ENCODE measurements around the gene PGM5. TPM values are rescaled to one million over a fixed set of nuclear protein-coding genes. Genes with fewer than 3 reads are reported as not detected.

PGM5 gene
- total and polyA plus RNA-seq, 2 experiments from 2014 or later: not detected

- TF ChIP-seq ZNF462 (CRISPR knock-in tag; IDR thresholded peaks at IDR 0.05): no peak
- no peak for TF ChIP-seq POLR2AphosphoS5 (IDR thresholded peaks at IDR 0.05; ENCODE audit: low read depth)
Observed at GRCh38 chr9:68493541-68493940, 137.1 kb downstream of the PGM5 start (continued).

- DNase-seq (ENCODE audit: low spot score): no peak
- H4K20me1 ChIP-seq (replicated peaks; ENCODE audit: insufficient read depth): no peaks in the 10 kb centered on the region
- Mint-ChIP-seq H3K4me3 (no peak overlapping the region), H3K4me1 (no peaks in the 10 kb centered on the region), H3K36me3 (ENCODE audit: low read depth) (no peaks in the 10 kb centered on the region), H3K27ac (no peak overlapping the region), H3K27me3 (ENCODE audit: insufficient read depth, low read depth, poor library complexity) (peaks cover 14% of the 10 kb centered on the region), H3K9me3 (no peaks in the 10 kb centered on the region)
- no peak overlapping the region for H2AFZ ChIP-seq
- H3K4me3 ChIP-seq: no peak overlapping the region
- no peak overlapping the region for H3K4me2 ChIP-seq
- no peak overlapping the region for H3K27ac ChIP-seq (ENCODE audit: low read depth)
- ATAC-seq: no peak
- H3K79me2 ChIP-seq (replicated peaks; ENCODE audit: insufficient read depth): no peaks in the 10 kb centered on the region
- no peaks in the 10 kb centered on the region for H3F3A ChIP-seq (replicated peaks; ENCODE audit: low read depth)
- H3K36me3 ChIP-seq (ENCODE audit: insufficient read depth): no peaks in the 10 kb centered on the region
- H3K4me1 ChIP-seq (ENCODE audit: insufficient read depth): no peaks in the 10 kb centered on the region
- peaks cover 79% of the 10 kb centered on the region for H3K27me3 ChIP-seq (ENCODE audit: insufficient read depth)
- no peaks in the 10 kb centered on the region for H3K9me2 ChIP-seq (ENCODE audit: insufficient read depth)
- TF ChIP-seq NANOG (IDR thresholded peaks at IDR 0.05; ENCODE audit: borderline replicate concordance): no peak
- TF ChIP-seq STAT1 (IDR thresholded peaks at IDR 0.05; ENCODE audit: unreplicated experiment): no peak
- no peak for TF ChIP-seq POLR2AphosphoS5 (IDR thresholded peaks at IDR 0.05; ENCODE audit: low read depth)
- no peak for TF ChIP-seq CREB1 (CRISPR knock-in tag; IDR thresholded peaks at IDR 0.05; ENCODE audit: low read depth)
- TF ChIP-seq CTCF (conservative IDR thresholded peaks at IDR 0.05; ENCODE audit: low read depth in 2 of 2): no peak
- no peak for TF ChIP-seq ZNF331 (CRISPR knock-in tag; IDR thresholded peaks at IDR 0.05; ENCODE audit: low read depth)
- TF ChIP-seq ZNF462 (CRISPR knock-in tag; IDR thresholded peaks at IDR 0.05): no peak
- no peak for TF ChIP-seq ZNF114 (CRISPR knock-in tag; IDR thresholded peaks at IDR 0.05)
Observed at GRCh38 chr9:68493958-68494577, 137.7 kb downstream of the PGM5 start.

Measured in GM23338 (cell line).